ENCODE results near the gene FAM117B. TPM values are rescaled to one million over a fixed set of nuclear protein-coding genes. Genes with fewer than 3 reads are reported as not detected.

FAM117B gene
- total RNA-seq, 1 experiment from 2014 or later, result 13.3 TPM

GRCh38 chr2:202720226-202720625 lies 85.5 kb downstream of the FAM117B start:
- Histone ChIP-seq H3K36me3 (ENCODE audit: insufficient read depth, low read length, poor library complexity, severe bottlenecking) (no peaks in the 10 kb centered on the region), H3K4me3 (ENCODE audit: low read depth, low read length, poor library complexity, severe bottlenecking) (no peak overlapping the region), H3K4me1 (ENCODE audit: insufficient read depth, low read length, poor library complexity, severe bottlenecking) (no peaks in the 10 kb centered on the region), H3K27me3 (replicated peaks; ENCODE audit: insufficient read depth, low read depth, low read length, poor library complexity) (no peaks in the 10 kb centered on the region), H3K27ac (ENCODE audit: low read depth, low read length, poor library complexity, severe bottlenecking) (no peak overlapping the region), H3K9me3 (ENCODE audit: low read depth, low read length, poor library complexity, severe bottlenecking) (peaks cover 7% of the 10 kb centered on the region)
- TF ChIP-seq EZH2 (IDR thresholded peaks at IDR 0.05; ENCODE audit: borderline replicate concordance, low read depth, low read length, poor library complexity, severe bottlenecking), result no peak
- TF ChIP-seq, protein P1, sequence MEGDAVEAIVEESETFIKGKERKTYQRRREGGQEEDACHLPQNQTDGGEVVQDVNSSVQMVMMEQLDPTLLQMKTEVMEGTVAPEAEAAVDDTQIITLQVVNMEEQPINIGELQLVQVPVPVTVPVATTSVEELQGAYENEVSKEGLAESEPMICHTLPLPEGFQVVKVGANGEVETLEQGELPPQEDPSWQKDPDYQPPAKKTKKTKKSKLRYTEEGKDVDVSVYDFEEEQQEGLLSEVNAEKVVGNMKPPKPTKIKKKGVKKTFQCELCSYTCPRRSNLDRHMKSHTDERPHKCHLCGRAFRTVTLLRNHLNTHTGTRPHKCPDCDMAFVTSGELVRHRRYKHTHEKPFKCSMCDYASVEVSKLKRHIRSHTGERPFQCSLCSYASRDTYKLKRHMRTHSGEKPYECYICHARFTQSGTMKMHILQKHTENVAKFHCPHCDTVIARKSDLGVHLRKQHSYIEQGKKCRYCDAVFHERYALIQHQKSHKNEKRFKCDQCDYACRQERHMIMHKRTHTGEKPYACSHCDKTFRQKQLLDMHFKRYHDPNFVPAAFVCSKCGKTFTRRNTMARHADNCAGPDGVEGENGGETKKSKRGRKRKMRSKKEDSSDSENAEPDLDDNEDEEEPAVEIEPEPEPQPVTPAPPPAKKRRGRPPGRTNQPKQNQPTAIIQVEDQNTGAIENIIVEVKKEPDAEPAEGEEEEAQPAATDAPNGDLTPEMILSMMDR (conservative IDR thresholded peaks at IDR 0.05; ENCODE audit: low read depth, low read length), result no peak
- intact Hi-C loops (cut with micrococcal nuclease; ENCODE audit: unreplicated experiment), result no loop called here
- no TSS peak for BruUV-seq (replicated peaks)
- ChIA-PET POLR2A (ENCODE audit: low non-redundant PET) (no interaction called here), CTCF (no interaction called here)
- no peak for DNase-seq (ENCODE audit: low spot score)

- Histone ChIP-seq H3K27me3 (replicated peaks; ENCODE audit: insufficient read depth, low read depth, low read length, poor library complexity) (no peaks in the 10 kb centered on the region), H3K4me3 (ENCODE audit: low read depth, low read length, poor library complexity, severe bottlenecking) (no peak overlapping the region), H3K9me3 (ENCODE audit: low read depth, low read length, poor library complexity, severe bottlenecking) (peaks cover 2% of the 10 kb centered on the region), H3K36me3 (ENCODE audit: insufficient read depth, low read length, poor library complexity, severe bottlenecking) (no peaks in the 10 kb centered on the region), H3K27ac (ENCODE audit: low read depth, low read length, poor library complexity, severe bottlenecking) (no peak overlapping the region), H3K4me1 (ENCODE audit: insufficient read depth, low read length, poor library complexity, severe bottlenecking) (no peaks in the 10 kb centered on the region)
- DNase-seq (ENCODE audit: low spot score), result no peak
- TF ChIP-seq, protein P1 (conservative IDR thresholded peaks at IDR 0.05; ENCODE audit: low read depth, low read length), result no peak
- no peak for TF ChIP-seq EZH2 (IDR thresholded peaks at IDR 0.05; ENCODE audit: borderline replicate concordance, low read depth, low read length, poor library complexity, severe bottlenecking)
- ChIA-PET POLR2A (ENCODE audit: low non-redundant PET) (no interaction called here), CTCF (no interaction called here)
- intact Hi-C loops (cut with micrococcal nuclease; ENCODE audit: unreplicated experiment), result no loop called here
- no TSS peak for BruUV-seq (replicated peaks)
These were observed 86.9 kb downstream of the FAM117B start for GRCh38 chr2:202721621-202722020.

- TF ChIP-seq, protein P1 (conservative IDR thresholded peaks at IDR 0.05; ENCODE audit: low read depth, low read length), result no peak
- no peak for TF ChIP-seq EZH2 (IDR thresholded peaks at IDR 0.05; ENCODE audit: borderline replicate concordance, low read depth, low read length, poor library complexity, severe bottlenecking)
- no peak for DNase-seq (ENCODE audit: low spot score)
- ChIA-PET CTCF (no interaction called here), POLR2A (ENCODE audit: low non-redundant PET) (no interaction called here)
- Histone ChIP-seq H3K4me3 (ENCODE audit: low read depth, low read length, poor library complexity, severe bottlenecking) (no peak overlapping the region), H3K9me3 (ENCODE audit: low read depth, low read length, poor library complexity, severe bottlenecking) (no peaks in the 10 kb centered on the region), H3K36me3 (ENCODE audit: insufficient read depth, low read length, poor library complexity, severe bottlenecking) (no peaks in the 10 kb centered on the region), H3K27me3 (replicated peaks; ENCODE audit: insufficient read depth, low read depth, low read length, poor library complexity) (no peaks in the 10 kb centered on the region), H3K27ac (ENCODE audit: low read depth, low read length, poor library complexity, severe bottlenecking) (no peak overlapping the region), H3K4me1 (ENCODE audit: insufficient read depth, low read length, poor library complexity, severe bottlenecking) (no peaks in the 10 kb centered on the region)
- no TSS peak for BruUV-seq (replicated peaks)
- intact Hi-C loops (cut with micrococcal nuclease; ENCODE audit: unreplicated experiment), result no loop called here
These were observed 89.0 kb downstream of the FAM117B start for GRCh38 chr2:202723746-202724145.

Measured in A673 (cell line).